Inflammatory macrophage treated with lipopolysaccharide for 4 hours (primary cell): Measurements from ENCODE around the gene PRKCB.
"Not testable (repeated sequence)": the region's sequence is repeated elsewhere in the genome, so short reads cannot be mapped to it uniquely, and the experiment has no call there.

Experiments used
- DNase-seq: peaks from one replicate; pipeline ENCODE4 v3.0.0-alpha.2; 2020

Gene PRKCB

GRCh38 chr16:24188751-24189318 is 353.1 kb downstream of the PRKCB start:
- no peak for DNase-seq

- no peak for DNase-seq
Observed at GRCh38 chr16:24189941-24190340, 354.2 kb downstream of the PRKCB start.

GRCh38 chr16:24191876-24192402 is 356.2 kb downstream of the PRKCB start:
- no peak for DNase-seq

- no peak for DNase-seq
Observed at GRCh38 chr16:24195221-24195620, 359.4 kb downstream of the PRKCB start.

GRCh38 chr16:24198807-24199533 is 363.2 kb downstream of the PRKCB start:
- no peak for DNase-seq

GRCh38 chr16:24203675-24204074 is 367.9 kb downstream of the PRKCB start:
- DNase-seq: no peak

GRCh38 chr16:24204150-24204665 is 368.4 kb downstream of the PRKCB start:
- DNase-seq: no peak

- DNase-seq: no peak
Observed at GRCh38 chr16:24206926-24207325, 371.1 kb downstream of the PRKCB start.

GRCh38 chr16:24208710-24209109 is 372.9 kb downstream of the PRKCB start:
- DNase-seq: no peak

GRCh38 chr16:24214992-24215391 is 379.2 kb downstream of the PRKCB start:
- no peak for DNase-seq

GRCh38 chr16:24216961-24217360 is 381.2 kb downstream of the PRKCB start:
- DNase-seq: no peak

GRCh38 chr16:24217461-24217860 is 381.7 kb downstream of the PRKCB start:
- DNase-seq: no peak

GRCh38 chr16:24218299-24218698 is 382.5 kb downstream of the PRKCB start:
- DNase-seq: no peak

- DNase-seq: no peak
Observed at GRCh38 chr16:24221219-24221618, 385.4 kb downstream of the PRKCB start.

- no peak for DNase-seq
Observed at GRCh38 chr16:24228514-24228913, 392.7 kb downstream of the PRKCB start.

GRCh38 chr16:24232936-24233335 is 397.2 kb downstream of the PRKCB start:
- no peak for DNase-seq

GRCh38 chr16:24234737-24235136 is 399.0 kb downstream of the PRKCB start:
- DNase-seq: no peak

- DNase-seq: no peak
Observed at GRCh38 chr16:24235806-24236205, 400.0 kb downstream of the PRKCB start.

- DNase-seq: not testable (repeated sequence)
Observed at GRCh38 chr16:24238846-24239245, 403.1 kb downstream of the PRKCB start.

- no peak for DNase-seq
Observed at GRCh38 chr16:24246911-24247607, 411.3 kb downstream of the PRKCB start.

- DNase-seq: peak; percentile 42
Observed at GRCh38 chr16:24253192-24253591, 417.4 kb downstream of the PRKCB start.

GRCh38 chr16:24255456-24256371 is 419.9 kb downstream of the PRKCB start, which contains the start of gene CACNG3:
Gene CACNG3, plus strand, starts transcription at chr16:24256335. Its CDS starts 420 bp downstream, at chr16:24256755.
- DNase-seq: peak; percentile 52
